ENCODE results near the gene AKIRIN2. TPM values are rescaled to one million over a fixed set of nuclear protein-coding genes. Genes with fewer than 3 reads are reported as not detected.

AKIRIN2 gene
- total and polyA plus RNA-seq, 12 donors: 14.8 to 56.0 (median 43.1) TPM

GRCh38 chr6:87743454-87743853 lies 41.4 kb upstream of the AKIRIN2 start:
- H3K9me3 ChIP-seq: no peaks in the 10 kb centered on the region
- H3K4me1 ChIP-seq: peaks cover 0 to 25% (median 0%) of the 10 kb centered on the region in 9 donors
- H3K36me3 ChIP-seq: no peaks in the 10 kb centered on the region
- no peak overlapping the region for H3K4me3 ChIP-seq
- intact Hi-C loops (cut with DNase I): no loop called here
- ATAC-seq (no peak), DNase-seq (no peak)
- no peak overlapping the region for H3K27ac ChIP-seq
- no peak for TF ChIP-seq CTCF (IDR thresholded peaks at IDR 0.05)
- 58 to 86% methylated on average over 2 of the region's 2 CpGs for WGBS, 2 donors
- H3K27me3 ChIP-seq: no peaks in the 10 kb centered on the region

- peak in 1 of 8 donors; percentile 46 for ATAC-seq
- Histone ChIP-seq H3K27ac (peak overlapping the region in 1 of 10 donors; percentile 41), H3K4me3 (no peak overlapping the region), H3K27me3 (no peaks in the 10 kb centered on the region), H3K4me1 (peaks cover 0 to 19% (median 0%) of the 10 kb centered on the region in 9 donors), H3K36me3 (no peaks in the 10 kb centered on the region), H3K9me3 (no peaks in the 10 kb centered on the region)
- DNase-seq: no peak
- intact Hi-C loops (cut with DNase I): no loop called here
- WGBS, 2 donors: 40 to 57% methylated on average over 2 of the region's 2 CpGs
- TF ChIP-seq CTCF (IDR thresholded peaks at IDR 0.05): no peak
These were observed 40.1 kb upstream of the AKIRIN2 start for GRCh38 chr6:87742106-87742505.

- no peaks in the 10 kb centered on the region for H3K27me3 ChIP-seq
- WGBS, 2 donors: 83 to 87% methylated on average over 9 of the region's 9 CpGs
- peak overlapping the region in 1 of 10 donors; percentile 28 for H3K27ac ChIP-seq
- no peak for ATAC-seq
- intact Hi-C loops (cut with DNase I): no loop called here
- TF ChIP-seq CTCF (IDR thresholded peaks at IDR 0.05): no peak
- DNase-seq: no peak
- H3K4me1 ChIP-seq: peaks cover 0 to 19% (median 0%) of the 10 kb centered on the region in 9 donors
- no peaks in the 10 kb centered on the region for H3K9me3 ChIP-seq
- no peak overlapping the region for H3K4me3 ChIP-seq
- no peaks in the 10 kb centered on the region for H3K36me3 ChIP-seq
These were observed 39.1 kb upstream of the AKIRIN2 start for GRCh38 chr6:87741001-87741650.

- no peak for TF ChIP-seq CTCF (IDR thresholded peaks at IDR 0.05)
- ATAC-seq: no peak
- H3K4me3 ChIP-seq: no peak overlapping the region
- H3K9me3 ChIP-seq: no peaks in the 10 kb centered on the region
- H3K36me3 ChIP-seq: no peaks in the 10 kb centered on the region
- intact Hi-C loops (cut with DNase I): no loop called here
- no peaks in the 10 kb centered on the region for H3K27me3 ChIP-seq
- DNase-seq: no peak
- WGBS, 2 donors: 80 to 81% methylated on average over 4 of the region's 4 CpGs
- peaks cover 0 to 19% (median 0%) of the 10 kb centered on the region in 9 donors for H3K4me1 ChIP-seq
- H3K27ac ChIP-seq: no peak overlapping the region
These were observed 36.7 kb upstream of the AKIRIN2 start for GRCh38 chr6:87738744-87739143.
